Measurements from ENCODE around the gene LMBR1L. TPM values are rescaled to one million over a fixed set of nuclear protein-coding genes. Genes with fewer than 3 reads are reported as not detected.

LMBR1L gene
- total and polyA plus RNA-seq, 2 of the 13 experiments (the other 11 are each of a cell fraction or from before 2014, with no cell fraction given), result 12.2 to 65.9 TPM

- TF ChIP-seq ZHX2 (IDR thresholded peaks at IDR 0.05; ENCODE audit: low read depth) (0 out of 2 replicates have a peak, but pooled peaks have one; percentile 35), ZHX2 (CRISPR knock-in tag; IDR thresholded peaks at IDR 0.05; ENCODE audit: borderline replicate concordance) (no peak), ZNF567 (CRISPR knock-in tag; IDR thresholded peaks at IDR 0.05; ENCODE audit: borderline replicate concordance) (0 out of 2 replicates have a peak, but pooled peaks have one; percentile 21), SP5 (CRISPR knock-in tag; IDR thresholded peaks at IDR 0.05; ENCODE audit: borderline replicate concordance, low read depth) (peak; percentile 27), ZBTB21 (CRISPR knock-in tag; IDR thresholded peaks at IDR 0.05) (no peak), ZNF788 (CRISPR knock-in tag; IDR thresholded peaks at IDR 0.05; ENCODE audit: borderline replicate concordance) (peak; percentile 84), KLF13 (CRISPR knock-in tag; IDR thresholded peaks at IDR 0.05) (no peak; the same call in 1 of the 2 replicates), ZNF749 (CRISPR knock-in tag; IDR thresholded peaks at IDR 0.05; ENCODE audit: borderline replicate concordance) (peak; percentile 80), ZNF180 (CRISPR knock-in tag; IDR thresholded peaks at IDR 0.05; ENCODE audit: borderline replicate concordance, low read depth) (no peak), ZBTB20 (CRISPR knock-in tag; IDR thresholded peaks at IDR 0.05; ENCODE audit: borderline replicate concordance, low read depth) (peak; percentile 5; the same call in 1 of the 2 replicates), YEATS4 (CRISPR knock-in tag; IDR thresholded peaks at IDR 0.05; ENCODE audit: borderline replicate concordance) (peak; percentile 19), ZSCAN5A (CRISPR knock-in tag; IDR thresholded peaks at IDR 0.05; ENCODE audit: borderline replicate concordance) (0 out of 2 replicates have a peak, but pooled peaks have one; percentile 3), MYNN (CRISPR knock-in tag; IDR thresholded peaks at IDR 0.05; ENCODE audit: low read depth) (no peak), POGZ (CRISPR knock-in tag; IDR thresholded peaks at IDR 0.05) (no peak), MYC (CRISPR knock-in tag; IDR thresholded peaks at IDR 0.05; ENCODE audit: borderline replicate concordance) (peak; percentile 88), NCOA5 (CRISPR knock-in tag; IDR thresholded peaks at IDR 0.05) (no peak), ZNF280D (CRISPR knock-in tag; IDR thresholded peaks at IDR 0.05) (peak; percentile 14; the same call in 1 of the 2 replicates), NCOA1 (CRISPR knock-in tag; IDR thresholded peaks at IDR 0.05) (peak; percentile 5; the same call in 1 of the 2 replicates)
These were observed 20.6 kb upstream of the LMBR1L start, which contains the start of gene TUBA1B (continued) for GRCh38 chr12:49131051-49131893.
